ENCODE measurements around the gene UNC13D. TPM values are rescaled to one million over a fixed set of nuclear protein-coding genes. Genes with fewer than 3 reads are reported as not detected.

The UNC13D gene
- total RNA-seq, 1 donor = 0.86 TPM

DNA sequence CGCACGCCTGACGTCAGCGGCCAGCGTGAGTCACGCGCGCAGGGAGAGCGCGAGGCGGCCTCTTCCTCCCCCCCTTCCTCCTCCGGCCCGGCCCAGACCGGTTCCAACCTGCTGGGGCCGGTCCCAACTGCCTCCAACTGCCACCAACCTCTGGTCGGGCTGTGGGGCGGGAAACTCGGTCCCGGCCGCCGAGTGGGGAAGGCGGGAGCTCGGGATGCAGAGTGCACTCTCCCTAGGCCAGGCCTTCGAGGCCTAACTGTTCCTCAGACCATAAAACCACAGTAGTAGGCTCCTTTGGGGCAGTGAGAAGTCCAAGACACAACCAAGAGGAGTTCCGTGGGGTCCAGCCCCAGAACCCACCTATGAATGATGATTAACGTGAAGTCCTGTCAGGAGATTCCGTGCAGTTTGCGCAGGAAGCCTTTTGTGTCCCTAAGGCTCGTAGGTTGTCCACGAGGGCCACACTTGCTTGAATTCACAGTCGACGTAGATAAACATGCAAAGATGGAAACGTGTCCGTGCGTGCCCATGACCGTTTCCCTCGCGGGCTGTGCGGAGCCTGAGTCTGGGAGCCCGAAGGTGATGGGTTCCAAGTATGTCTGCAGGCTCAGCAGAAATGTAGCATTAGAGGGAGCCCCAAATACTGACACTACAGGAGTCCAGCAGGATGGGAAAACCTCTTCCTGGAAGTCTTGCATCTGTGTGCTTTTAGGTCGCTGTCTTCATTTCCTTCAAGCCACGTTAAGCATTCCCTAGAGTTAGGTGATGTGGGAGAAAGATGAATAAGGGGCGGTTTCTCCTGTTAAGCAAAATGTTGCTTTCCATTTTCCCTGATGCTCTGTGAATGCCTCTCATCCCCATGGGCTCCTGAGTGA is 59.0 kb downstream of the UNC13D start:
- TF ChIP-seq, protein P1, sequence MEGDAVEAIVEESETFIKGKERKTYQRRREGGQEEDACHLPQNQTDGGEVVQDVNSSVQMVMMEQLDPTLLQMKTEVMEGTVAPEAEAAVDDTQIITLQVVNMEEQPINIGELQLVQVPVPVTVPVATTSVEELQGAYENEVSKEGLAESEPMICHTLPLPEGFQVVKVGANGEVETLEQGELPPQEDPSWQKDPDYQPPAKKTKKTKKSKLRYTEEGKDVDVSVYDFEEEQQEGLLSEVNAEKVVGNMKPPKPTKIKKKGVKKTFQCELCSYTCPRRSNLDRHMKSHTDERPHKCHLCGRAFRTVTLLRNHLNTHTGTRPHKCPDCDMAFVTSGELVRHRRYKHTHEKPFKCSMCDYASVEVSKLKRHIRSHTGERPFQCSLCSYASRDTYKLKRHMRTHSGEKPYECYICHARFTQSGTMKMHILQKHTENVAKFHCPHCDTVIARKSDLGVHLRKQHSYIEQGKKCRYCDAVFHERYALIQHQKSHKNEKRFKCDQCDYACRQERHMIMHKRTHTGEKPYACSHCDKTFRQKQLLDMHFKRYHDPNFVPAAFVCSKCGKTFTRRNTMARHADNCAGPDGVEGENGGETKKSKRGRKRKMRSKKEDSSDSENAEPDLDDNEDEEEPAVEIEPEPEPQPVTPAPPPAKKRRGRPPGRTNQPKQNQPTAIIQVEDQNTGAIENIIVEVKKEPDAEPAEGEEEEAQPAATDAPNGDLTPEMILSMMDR (IDR thresholded peaks at IDR 0.05; ENCODE audit: insufficient read depth, low read depth, low read length) = no peak
- peak; percentile 91 for DNase-seq (ENCODE audit: low read depth)
- H3K4me3 ChIP-seq (ENCODE audit: low read depth, low read length) = peak overlapping the region; percentile 67

DNA sequence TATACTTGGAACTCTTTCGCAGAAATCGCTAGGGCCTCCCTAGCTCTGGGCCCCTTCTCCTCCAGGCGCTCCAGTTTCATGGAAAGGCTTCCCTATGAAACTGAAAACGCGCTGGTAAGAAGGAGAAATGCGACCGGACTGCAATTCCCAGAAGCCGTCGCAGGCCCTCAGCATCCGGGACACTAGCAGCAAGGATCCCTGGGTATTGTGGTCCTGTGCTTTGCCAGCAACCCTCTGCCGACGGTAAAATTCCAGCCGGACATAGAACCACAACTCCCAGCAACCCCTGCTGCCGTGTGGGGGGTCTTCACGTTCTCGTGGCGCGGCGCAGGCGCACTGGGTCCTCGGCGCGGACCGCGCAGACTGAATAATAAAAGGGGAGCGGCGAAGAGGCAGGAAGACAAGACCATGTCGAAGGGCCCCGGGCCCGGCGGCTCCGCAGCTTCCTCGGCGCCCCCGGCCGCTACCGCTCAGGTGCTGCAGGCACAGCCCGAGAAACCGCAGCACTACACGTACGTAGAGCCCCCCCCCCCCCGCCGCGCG is 59.7 kb downstream of the UNC13D start, which contains the start of gene UNK:
Gene UNK (plus strand): TSS at position 334 of the 543 bp plus-strand sequence. CDS start 75 bp downstream, at position 409.
- peak within 1 kb of the TSS; percentile 67 for H3K4me3 ChIP-seq (ENCODE audit: low read depth, low read length)
- TF ChIP-seq, protein P1 (IDR thresholded peaks at IDR 0.05; ENCODE audit: insufficient read depth, low read depth, low read length) = no peak
- peak; percentile 100 for DNase-seq (ENCODE audit: low read depth)

DNA sequence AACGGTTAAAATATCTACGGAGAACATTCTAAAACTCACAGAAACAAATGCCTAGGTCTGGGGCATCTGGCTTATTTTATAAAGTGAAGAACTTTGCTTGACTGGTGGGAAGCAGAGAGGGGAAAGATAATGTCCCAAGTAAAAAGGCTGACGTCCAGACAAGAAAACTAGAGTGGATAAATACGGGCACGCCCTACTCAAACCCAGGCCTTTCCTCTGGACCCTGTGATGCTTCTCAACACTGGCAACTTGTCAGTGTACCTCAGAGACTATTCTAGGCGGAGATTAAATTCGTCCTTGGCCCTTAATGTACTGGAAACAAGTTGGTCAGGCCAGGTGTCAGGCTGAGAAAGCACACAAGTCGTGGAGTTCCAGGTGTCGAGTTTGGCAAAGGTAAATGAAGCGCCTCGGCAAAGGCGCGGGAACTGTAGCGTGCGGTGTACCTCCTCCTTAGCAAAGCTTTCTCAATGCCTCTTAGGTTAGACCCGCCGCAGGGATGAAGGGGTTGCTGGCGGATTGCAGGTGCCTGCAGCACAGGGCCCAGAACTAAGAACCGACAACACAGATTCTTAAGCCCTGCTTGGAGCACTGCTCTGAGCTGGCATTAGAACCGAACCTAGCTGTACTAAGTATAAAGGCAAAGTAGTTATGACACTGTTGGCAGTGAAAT is 60.3 kb downstream of the UNC13D start:
- H3K4me3 ChIP-seq (ENCODE audit: low read depth, low read length) = peak overlapping the region; percentile 67
- no peak for DNase-seq (ENCODE audit: low read depth)
- TF ChIP-seq, protein P1 (IDR thresholded peaks at IDR 0.05; ENCODE audit: insufficient read depth, low read depth, low read length) = no peak

DNA sequence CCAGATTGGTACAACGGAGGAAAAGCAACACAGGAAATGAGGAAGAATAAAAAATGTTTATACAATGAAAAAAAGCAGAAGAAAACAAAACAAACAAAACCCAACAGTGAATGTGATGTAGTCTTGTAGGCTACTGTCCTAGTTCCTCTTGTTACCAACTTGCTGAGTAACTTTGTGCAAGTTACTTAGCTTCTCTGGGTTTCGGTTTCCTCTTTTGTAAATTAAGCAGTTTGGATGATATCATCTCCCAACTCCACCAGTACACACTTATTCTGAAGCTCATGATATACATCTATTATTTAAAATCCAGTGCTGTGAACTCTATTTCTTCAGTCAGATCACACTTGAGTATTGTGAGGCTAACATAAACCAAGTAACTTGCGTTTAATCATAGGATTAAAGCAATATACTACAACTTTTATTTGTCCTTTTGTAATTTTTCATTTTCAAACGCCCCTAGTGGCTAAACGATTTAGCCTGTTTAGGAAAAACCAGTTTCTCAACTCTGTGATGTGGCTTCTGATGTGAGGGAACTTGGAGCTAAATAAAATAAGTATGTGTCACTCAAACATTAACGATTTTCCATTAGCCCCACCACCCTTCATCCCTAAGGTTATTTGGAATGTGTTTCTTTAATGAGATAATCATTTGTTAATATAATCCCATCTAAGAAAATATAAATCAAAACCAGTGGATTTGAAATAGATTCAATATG is 61.0 kb downstream of the UNC13D start:
- peak overlapping the region; percentile 9 for H3K4me3 ChIP-seq (ENCODE audit: low read depth, low read length)
- TF ChIP-seq, protein P1 (IDR thresholded peaks at IDR 0.05; ENCODE audit: insufficient read depth, low read depth, low read length) = peak; percentile 71
- DNase-seq (ENCODE audit: low read depth) = peak; percentile 72

DNA sequence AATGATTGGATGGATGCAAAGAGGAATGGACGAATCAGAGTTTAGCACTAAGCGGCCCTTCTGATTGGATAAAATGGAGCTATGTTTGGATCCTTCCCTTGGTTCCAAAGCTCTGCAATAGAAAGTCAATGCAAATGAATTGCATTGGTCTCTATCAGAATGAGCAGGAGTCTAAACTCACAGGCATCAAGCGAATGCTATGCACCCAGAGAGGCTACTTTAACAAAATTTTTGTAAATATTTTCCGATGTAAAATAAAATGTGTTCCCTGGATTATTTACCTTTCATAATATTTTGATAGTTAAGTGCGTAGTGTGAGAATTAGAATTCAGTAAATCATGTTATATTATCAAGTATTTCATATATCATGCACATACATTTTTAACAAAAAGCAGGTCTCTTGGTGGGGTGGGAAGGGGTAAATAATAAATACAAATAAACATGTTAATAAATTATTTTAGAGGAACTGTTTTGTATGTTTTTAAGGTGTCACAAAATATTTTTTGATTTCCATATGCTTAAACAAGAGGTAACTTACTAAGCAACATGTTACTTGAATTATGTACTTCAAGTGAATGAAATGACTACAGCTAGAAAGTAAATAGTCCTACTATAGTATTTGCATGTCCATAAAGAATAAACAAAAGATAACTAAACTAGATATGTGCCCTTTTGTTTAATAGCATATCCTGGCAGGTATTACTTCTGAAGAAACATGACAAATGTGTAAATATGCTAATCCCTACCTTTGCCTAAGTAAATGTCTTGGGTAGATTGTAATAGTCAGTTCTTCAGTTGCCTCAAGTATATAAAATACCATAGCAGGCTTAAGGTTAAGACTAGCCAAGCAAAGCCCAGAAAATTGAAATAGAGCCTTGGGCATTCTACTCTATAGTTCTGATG is 64.0 kb downstream of the UNC13D start:
- no peak for DNase-seq (ENCODE audit: low read depth)
- no peak overlapping the region for H3K4me3 ChIP-seq (ENCODE audit: low read depth, low read length)
- TF ChIP-seq, protein P1 (IDR thresholded peaks at IDR 0.05; ENCODE audit: insufficient read depth, low read depth, low read length) = no peak

Measured in fibroblast of villous mesenchyme (primary cell).